ENCODE data around the gene ENDOV.

Gene ENDOV

GRCh38 chr17:80452173-80452915 is 37.4 kb downstream of the ENDOV start:
- no peak for DNase-seq

GRCh38 chr17:80453126-80453997 is 38.4 kb downstream of the ENDOV start:
- no peak for DNase-seq

GRCh38 chr17:80453998-80454556 is 39.1 kb downstream of the ENDOV start:
- no peak for DNase-seq

- DNase-seq: peak; percentile 94
Measured at GRCh38 chr17:80454557-80455335, 39.8 kb downstream of the ENDOV start.

GRCh38 chr17:80455336-80455710 is 40.4 kb downstream of the ENDOV start:
- no peak for DNase-seq

GRCh38 chr17:80455784-80456183 is 40.8 kb downstream of the ENDOV start:
- no peak for DNase-seq

- no peak for DNase-seq
Measured at GRCh38 chr17:80456465-80457235, 41.7 kb downstream of the ENDOV start.

GRCh38 chr17:80457236-80457856 is 42.4 kb downstream of the ENDOV start:
- DNase-seq: no peak

- no peak for DNase-seq
Measured at GRCh38 chr17:80458016-80458415, 43.0 kb downstream of the ENDOV start.

GRCh38 chr17:80459234-80459633 is 44.3 kb downstream of the ENDOV start:
- DNase-seq: no peak

GRCh38 chr17:80460429-80460834 is 45.5 kb downstream of the ENDOV start:
- no peak for DNase-seq

GRCh38 chr17:80461528-80462160 is 46.7 kb downstream of the ENDOV start:
- DNase-seq: no peak

GRCh38 chr17:80463784-80464400 is 48.9 kb downstream of the ENDOV start:
- DNase-seq: no peak

GRCh38 chr17:80464486-80464885 is 49.5 kb downstream of the ENDOV start:
- DNase-seq: no peak

- no peak for DNase-seq
Measured at GRCh38 chr17:80465327-80465974, 50.5 kb downstream of the ENDOV start.

GRCh38 chr17:80466188-80466705 is 51.3 kb downstream of the ENDOV start:
- DNase-seq: no peak

- DNase-seq: no peak
Measured at GRCh38 chr17:80468242-80468641, 53.3 kb downstream of the ENDOV start.

- no peak for DNase-seq
Measured at GRCh38 chr17:80468781-80469493, 54.0 kb downstream of the ENDOV start.

GRCh38 chr17:80469667-80470066 is 54.7 kb downstream of the ENDOV start:
- DNase-seq: no peak

Data from activated effector memory CD4-positive, alpha-beta T cell treated with Interleukin-2 at 50 U/mL for 16 hours (primary cell).